ENCODE measurements around the gene FGF19. TPM values are rescaled to one million over a fixed set of nuclear protein-coding genes. Genes with fewer than 3 reads are reported as not detected.

The FGF19 gene
- total RNA-seq, 3 donors from 2014 or later (not counting 1 experiment from before 2014, with no cell fraction given), result not detected

DNA sequence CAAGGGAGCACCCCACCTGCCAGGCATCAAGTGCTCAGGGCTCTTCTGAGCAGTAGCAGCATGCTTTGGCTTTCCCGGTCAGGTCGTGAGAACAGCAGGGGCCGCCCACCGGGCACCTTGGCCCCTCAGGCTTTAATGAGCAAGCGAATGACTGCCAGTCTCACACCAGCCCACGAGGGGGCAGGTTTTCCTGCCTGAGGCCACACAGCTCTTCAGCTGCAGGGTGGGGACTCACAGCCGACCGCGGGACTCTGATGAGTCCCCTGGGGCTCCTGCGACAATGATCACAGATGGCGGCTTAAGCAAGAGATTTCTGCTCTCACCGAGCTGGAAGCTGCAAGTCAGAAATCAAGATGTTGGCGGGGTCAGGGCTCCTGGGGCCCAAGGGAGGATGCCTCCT is 14.3 kb upstream of the FGF19 start:
- H3K27ac Mint-ChIP-seq, result no peak overlapping the region
- Histone ChIP-seq H3K4me3 (ENCODE audit: low read length) (no peak overlapping the region), H3K27me3 (ENCODE audit: control insufficient read depth, insufficient read depth, low read length) (peaks cover 12% of the 10 kb centered on the region), H3K4me1 (ENCODE audit: control insufficient read depth, insufficient read depth, low read length) (no peaks in the 10 kb centered on the region), H3K9me3 (ENCODE audit: control insufficient read depth, insufficient read depth, low read length) (no peaks in the 10 kb centered on the region), H3K36me3 (ENCODE audit: control insufficient read depth, insufficient read depth, low read length) (no peaks in the 10 kb centered on the region), H3K27ac (ENCODE audit: low read length) (no peak overlapping the region)
- no peak overlapping the region for H3K4me3 Mint-ChIP-seq
- WGBS (ENCODE audit: insufficient coverage), result 3% methylated on average over 13 of the region's 13 CpGs
- peaks cover 21 to 28% of the 10 kb centered on the region in 2 donors for H3K27me3 Mint-ChIP-seq (ENCODE audit: low read depth in 2 of 2)
- intact Hi-C loops (cut with micrococcal nuclease), result no loop called here
- no peaks in the 10 kb centered on the region for H3K4me1 Mint-ChIP-seq
- no peaks in the 10 kb centered on the region for H3K36me3 Mint-ChIP-seq
- DNase-seq, result no peak
- no peaks in the 10 kb centered on the region for H3K9me3 Mint-ChIP-seq
- TF ChIP-seq, protein P1, sequence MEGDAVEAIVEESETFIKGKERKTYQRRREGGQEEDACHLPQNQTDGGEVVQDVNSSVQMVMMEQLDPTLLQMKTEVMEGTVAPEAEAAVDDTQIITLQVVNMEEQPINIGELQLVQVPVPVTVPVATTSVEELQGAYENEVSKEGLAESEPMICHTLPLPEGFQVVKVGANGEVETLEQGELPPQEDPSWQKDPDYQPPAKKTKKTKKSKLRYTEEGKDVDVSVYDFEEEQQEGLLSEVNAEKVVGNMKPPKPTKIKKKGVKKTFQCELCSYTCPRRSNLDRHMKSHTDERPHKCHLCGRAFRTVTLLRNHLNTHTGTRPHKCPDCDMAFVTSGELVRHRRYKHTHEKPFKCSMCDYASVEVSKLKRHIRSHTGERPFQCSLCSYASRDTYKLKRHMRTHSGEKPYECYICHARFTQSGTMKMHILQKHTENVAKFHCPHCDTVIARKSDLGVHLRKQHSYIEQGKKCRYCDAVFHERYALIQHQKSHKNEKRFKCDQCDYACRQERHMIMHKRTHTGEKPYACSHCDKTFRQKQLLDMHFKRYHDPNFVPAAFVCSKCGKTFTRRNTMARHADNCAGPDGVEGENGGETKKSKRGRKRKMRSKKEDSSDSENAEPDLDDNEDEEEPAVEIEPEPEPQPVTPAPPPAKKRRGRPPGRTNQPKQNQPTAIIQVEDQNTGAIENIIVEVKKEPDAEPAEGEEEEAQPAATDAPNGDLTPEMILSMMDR (IDR thresholded peaks at IDR 0.05), result no peak
- ATAC-seq, result no peak

DNA sequence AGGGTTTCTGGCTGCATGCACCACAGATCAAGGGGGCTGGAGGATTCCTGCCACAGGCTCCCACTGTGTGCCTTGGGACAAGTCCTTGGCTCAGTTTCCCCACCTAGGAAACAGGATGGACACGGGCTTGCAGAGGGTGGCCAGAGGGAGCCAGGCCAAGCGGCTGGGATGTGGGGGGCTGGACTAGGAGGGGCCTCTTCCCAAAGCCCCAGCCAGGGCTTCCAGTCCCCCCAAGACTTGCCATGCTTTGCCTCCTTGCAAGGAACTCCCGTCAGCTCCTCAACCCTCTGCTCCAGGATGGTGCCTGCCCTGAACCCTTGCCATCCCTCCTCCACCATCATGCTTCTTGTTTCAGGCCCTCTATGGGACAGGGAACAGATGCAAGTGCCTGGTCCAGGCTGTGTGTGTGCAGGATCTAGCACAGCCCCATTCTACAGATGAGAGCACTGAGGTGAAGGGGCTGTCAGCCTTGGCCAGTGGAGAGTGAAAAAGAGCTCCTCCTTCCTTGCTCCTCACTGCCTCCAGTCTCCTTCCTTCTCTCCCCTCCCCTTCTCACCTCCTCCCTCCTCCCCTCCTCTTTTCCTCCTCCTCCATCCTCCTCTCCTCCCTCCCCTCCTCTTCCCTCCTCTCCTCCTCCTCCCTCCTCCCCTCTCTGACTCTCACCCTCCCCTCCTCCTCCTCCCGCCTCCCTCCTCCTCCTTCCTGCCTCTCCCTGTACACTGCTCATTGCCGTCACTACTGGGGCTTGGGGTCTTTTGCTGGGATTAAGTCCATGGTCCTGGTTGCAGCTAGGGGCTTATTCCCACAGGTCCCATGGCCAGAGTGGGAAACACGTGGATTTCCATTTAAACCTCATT is 13.3 kb upstream of the FGF19 start:
- 70% methylated on average over 6 of the region's 6 CpGs for WGBS (ENCODE audit: insufficient coverage)
- Histone ChIP-seq H3K4me1 (ENCODE audit: control insufficient read depth, insufficient read depth, low read length) (peaks cover 5% of the 10 kb centered on the region), H3K27ac (ENCODE audit: low read length) (no peak overlapping the region), H3K36me3 (ENCODE audit: control insufficient read depth, insufficient read depth, low read length) (no peaks in the 10 kb centered on the region), H3K9me3 (ENCODE audit: control insufficient read depth, insufficient read depth, low read length) (no peaks in the 10 kb centered on the region), H3K27me3 (ENCODE audit: control insufficient read depth, insufficient read depth, low read length) (peaks cover 15% of the 10 kb centered on the region), H3K4me3 (ENCODE audit: low read length) (no peak overlapping the region)
- H3K9me3 Mint-ChIP-seq, result no peaks in the 10 kb centered on the region
- no peak overlapping the region for H3K27ac Mint-ChIP-seq
- H3K4me3 Mint-ChIP-seq, result no peak overlapping the region
- ATAC-seq (no peak), DNase-seq (no peak)
- peaks cover 18 to 23% of the 10 kb centered on the region in 2 donors for H3K27me3 Mint-ChIP-seq (ENCODE audit: low read depth in 2 of 2)
- TF ChIP-seq, protein P1 (IDR thresholded peaks at IDR 0.05), result no peak
- no peaks in the 10 kb centered on the region for H3K36me3 Mint-ChIP-seq
- H3K4me1 Mint-ChIP-seq, result peaks cover 0 to 3% of the 10 kb centered on the region in 2 donors
- intact Hi-C loops (cut with micrococcal nuclease), result no loop called here

DNA sequence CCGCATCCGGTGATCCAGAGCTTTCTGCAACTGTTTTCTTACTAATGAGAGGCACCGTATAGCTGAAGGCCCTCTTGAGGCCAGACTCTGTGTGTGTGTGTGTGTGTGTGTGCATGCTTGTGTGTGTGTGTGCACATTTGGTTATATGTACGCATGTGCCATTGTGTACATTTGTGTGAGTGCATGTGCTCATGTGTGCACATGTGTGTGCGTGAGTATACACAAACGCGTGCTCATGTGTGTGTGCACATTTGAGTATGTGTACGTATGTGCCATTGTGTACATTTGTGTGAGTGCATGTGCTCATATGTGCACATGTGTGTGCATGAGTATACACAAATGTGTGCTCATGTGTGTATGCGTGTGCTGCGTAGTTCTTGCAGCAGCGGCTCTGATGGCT is 12.3 kb upstream of the FGF19 start:
- Histone ChIP-seq H3K4me1 (ENCODE audit: control insufficient read depth, insufficient read depth, low read length) (peaks cover 9% of the 10 kb centered on the region), H3K4me3 (ENCODE audit: low read length) (no peak overlapping the region), H3K27me3 (ENCODE audit: control insufficient read depth, insufficient read depth, low read length) (peaks cover 11% of the 10 kb centered on the region), H3K9me3 (ENCODE audit: control insufficient read depth, insufficient read depth, low read length) (no peaks in the 10 kb centered on the region), H3K36me3 (ENCODE audit: control insufficient read depth, insufficient read depth, low read length) (no peaks in the 10 kb centered on the region), H3K27ac (ENCODE audit: low read length) (no peak overlapping the region)
- no peaks in the 10 kb centered on the region for H3K9me3 Mint-ChIP-seq
- intact Hi-C loops (cut with micrococcal nuclease), result no loop called here
- ATAC-seq (no peak), DNase-seq (no peak)
- no peaks in the 10 kb centered on the region for H3K36me3 Mint-ChIP-seq
- peaks cover 24 to 32% of the 10 kb centered on the region in 2 donors for H3K27me3 Mint-ChIP-seq (ENCODE audit: low read depth in 2 of 2)
- 88% methylated on average over 11 of the region's 11 CpGs for WGBS (ENCODE audit: insufficient coverage)
- no peak overlapping the region for H3K27ac Mint-ChIP-seq
- peaks cover 0 to 10% of the 10 kb centered on the region in 2 donors for H3K4me1 Mint-ChIP-seq
- no peak overlapping the region for H3K4me3 Mint-ChIP-seq
- TF ChIP-seq, protein P1 (IDR thresholded peaks at IDR 0.05), result no peak
